Osteocyte (in vitro differentiated cells): ENCODE results near the gene SPA17. TPM values are rescaled to one million over a fixed set of nuclear protein-coding genes. Genes with fewer than 3 reads are reported as not detected.

Experiments
- DNase-seq: peaks from one replicate; pipeline ENCODE4 v3.0.0; 2021; ENCODE audit warnings: mixed read lengths; ENCODE audit not compliant: unreplicated experiment; ENCODE audit errors: extremely low spot score
- H3K27ac Mint-ChIP-seq: one replicate; pipeline ENCODE4 v1.8.0; 2021; ENCODE audit warnings: mild to moderate bottlenecking, mixed read lengths; ENCODE audit not compliant: unreplicated experiment
- H3K27me3 Mint-ChIP-seq: one replicate; pipeline ENCODE4 v1.8.0; 2021; ENCODE audit warnings: mixed read lengths; ENCODE audit not compliant: unreplicated experiment
- H3K36me3 Mint-ChIP-seq: one replicate; pipeline ENCODE4 v1.8.0; 2021; ENCODE audit warnings: mixed read lengths; ENCODE audit not compliant: unreplicated experiment
- H3K4me1 Mint-ChIP-seq: one replicate; pipeline ENCODE4 v1.8.0; 2021; ENCODE audit warnings: mixed read lengths; ENCODE audit not compliant: unreplicated experiment
- H3K4me3 Mint-ChIP-seq: one replicate; pipeline ENCODE4 v1.8.0; 2021; ENCODE audit warnings: mild to moderate bottlenecking, moderate library complexity, mixed read lengths; ENCODE audit not compliant: unreplicated experiment
- H3K9me3 Mint-ChIP-seq: one replicate; pipeline ENCODE4 v1.8.0; 2021; ENCODE audit warnings: mixed read lengths; ENCODE audit not compliant: unreplicated experiment
- total RNA-seq: library from RNA; stranded (reverse); gene quantifications from 2 replicates; pipeline ENCODE4 v1.2.1, GENCODE V29; 2021
- TF ChIP-seq, protein P1 (sequence below): fragments of 200-600 bp; sonication (generic); IDR thresholded peaks from 2 replicates; pipeline ENCODE4 v1.5.0; 2021; ENCODE audit warnings: antibody characterized with exemption, mild to moderate bottlenecking, moderate library complexity

SPA17 gene
- total RNA-seq, 1 donor from 2014 or later = 3.7 TPM

DNA sequence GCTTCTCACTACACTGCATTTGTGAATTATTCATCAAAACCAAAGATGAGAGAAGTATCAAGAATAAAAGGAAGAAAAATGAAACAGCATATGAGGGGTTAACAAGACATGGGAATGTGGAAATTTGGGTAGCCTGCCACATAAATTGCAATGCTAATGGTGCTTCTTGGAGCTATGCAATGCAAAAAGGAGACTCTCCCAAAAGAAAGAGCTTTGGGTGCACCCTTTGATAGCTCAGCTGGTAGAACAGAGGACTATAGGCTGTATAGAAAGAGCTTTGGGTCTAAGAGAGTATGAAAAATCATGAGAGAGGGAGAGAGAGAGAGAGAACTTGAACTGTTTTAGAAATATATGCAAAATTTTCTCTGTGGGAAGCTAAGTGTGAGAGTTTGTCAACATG is 26.3 kb downstream of the SPA17 start:
- no peak overlapping the region for H3K4me3 Mint-ChIP-seq
- no peak overlapping the region for H3K27ac Mint-ChIP-seq
- H3K27me3 Mint-ChIP-seq = peaks cover 33% of the 10 kb centered on the region

DNA sequence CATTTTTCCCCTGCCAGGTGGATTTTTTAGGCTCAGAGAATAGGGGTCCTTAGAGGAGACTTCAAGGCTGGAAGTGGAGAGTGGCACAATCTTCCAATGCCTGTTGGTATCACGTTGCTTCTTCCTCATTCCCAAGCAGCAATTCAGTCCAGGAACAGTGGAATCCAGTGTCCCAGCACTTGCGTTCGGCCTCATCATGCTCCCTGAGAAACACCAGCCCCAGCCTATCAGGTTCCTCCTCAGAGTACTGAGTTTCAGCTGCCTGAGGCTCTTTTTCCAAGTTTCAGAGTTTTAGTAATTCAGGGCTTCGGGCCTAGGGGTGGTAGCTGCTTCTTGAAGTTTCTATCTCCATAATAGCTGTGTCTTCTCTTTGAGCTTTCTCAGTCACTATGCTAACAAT is 34.1 kb downstream of the SPA17 start:
- H3K36me3 Mint-ChIP-seq = no peaks in the 10 kb centered on the region
- TF ChIP-seq, protein P1, sequence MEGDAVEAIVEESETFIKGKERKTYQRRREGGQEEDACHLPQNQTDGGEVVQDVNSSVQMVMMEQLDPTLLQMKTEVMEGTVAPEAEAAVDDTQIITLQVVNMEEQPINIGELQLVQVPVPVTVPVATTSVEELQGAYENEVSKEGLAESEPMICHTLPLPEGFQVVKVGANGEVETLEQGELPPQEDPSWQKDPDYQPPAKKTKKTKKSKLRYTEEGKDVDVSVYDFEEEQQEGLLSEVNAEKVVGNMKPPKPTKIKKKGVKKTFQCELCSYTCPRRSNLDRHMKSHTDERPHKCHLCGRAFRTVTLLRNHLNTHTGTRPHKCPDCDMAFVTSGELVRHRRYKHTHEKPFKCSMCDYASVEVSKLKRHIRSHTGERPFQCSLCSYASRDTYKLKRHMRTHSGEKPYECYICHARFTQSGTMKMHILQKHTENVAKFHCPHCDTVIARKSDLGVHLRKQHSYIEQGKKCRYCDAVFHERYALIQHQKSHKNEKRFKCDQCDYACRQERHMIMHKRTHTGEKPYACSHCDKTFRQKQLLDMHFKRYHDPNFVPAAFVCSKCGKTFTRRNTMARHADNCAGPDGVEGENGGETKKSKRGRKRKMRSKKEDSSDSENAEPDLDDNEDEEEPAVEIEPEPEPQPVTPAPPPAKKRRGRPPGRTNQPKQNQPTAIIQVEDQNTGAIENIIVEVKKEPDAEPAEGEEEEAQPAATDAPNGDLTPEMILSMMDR = no peak

More for the DNA sequence above, 26.3 kb downstream of the SPA17 start:
- DNase-seq = no peak
- TF ChIP-seq, protein P1 = no peak
- Mint-ChIP-seq H3K9me3 (peaks cover 5% of the 10 kb centered on the region), H3K36me3 (no peaks in the 10 kb centered on the region), H3K4me1 (no peaks in the 10 kb centered on the region)

DNA sequence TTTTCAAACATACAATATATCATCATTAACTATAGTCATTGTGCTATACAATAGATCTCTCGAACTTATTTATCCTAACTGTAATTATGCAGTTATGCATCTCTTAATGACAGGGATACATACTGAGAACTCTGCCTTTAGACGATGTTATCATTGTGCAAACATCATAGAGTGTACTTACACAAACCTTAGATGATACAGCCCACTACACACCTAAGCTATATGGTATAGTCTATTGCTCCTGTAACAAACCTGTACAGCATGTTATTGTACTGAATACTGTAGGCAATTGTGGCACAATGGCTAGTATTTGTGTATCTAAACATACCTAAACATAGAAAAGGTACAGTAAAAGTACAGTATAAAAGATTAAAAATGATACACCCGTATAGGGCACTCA is 38.7 kb downstream of the SPA17 start:
- no peak for DNase-seq
- Mint-ChIP-seq H3K36me3 (no peaks in the 10 kb centered on the region), H3K27ac (no peak overlapping the region), H3K4me1 (no peaks in the 10 kb centered on the region), H3K4me3 (no peak overlapping the region), H3K27me3 (peaks cover 49% of the 10 kb centered on the region), H3K9me3 (peaks cover 3% of the 10 kb centered on the region)
- TF ChIP-seq, protein P1 = no peak

More for the DNA sequence above, 34.1 kb downstream of the SPA17 start:
- H3K27ac Mint-ChIP-seq = no peak overlapping the region
- peaks cover 3% of the 10 kb centered on the region for H3K9me3 Mint-ChIP-seq
- peaks cover 36% of the 10 kb centered on the region for H3K27me3 Mint-ChIP-seq
- H3K4me3 Mint-ChIP-seq = no peak overlapping the region
- H3K4me1 Mint-ChIP-seq = no peaks in the 10 kb centered on the region
- DNase-seq = no peak

DNA sequence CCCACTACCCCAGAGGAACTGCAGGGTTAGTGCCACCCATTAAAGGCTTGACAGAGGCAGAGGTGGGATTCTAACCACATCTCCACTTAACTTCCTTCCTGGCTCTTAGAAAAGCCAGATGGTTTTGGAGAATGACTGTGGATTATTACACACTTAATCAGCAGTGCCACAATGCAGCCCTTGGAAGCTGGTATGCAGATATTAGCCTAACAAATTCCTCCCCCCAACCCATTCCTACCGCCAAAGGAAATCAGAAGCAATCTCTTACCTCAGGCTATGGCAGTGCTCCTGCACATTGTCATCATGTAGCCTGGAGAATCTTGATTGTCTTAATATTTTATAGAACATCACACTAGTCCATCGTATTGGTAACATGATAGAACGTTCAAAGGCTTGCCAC is 42.9 kb downstream of the SPA17 start:
- Mint-ChIP-seq H3K9me3 (no peaks in the 10 kb centered on the region), H3K27ac (no peak overlapping the region), H3K4me1 (peaks cover 10% of the 10 kb centered on the region), H3K27me3 (peaks cover 66% of the 10 kb centered on the region), H3K4me3 (no peak overlapping the region), H3K36me3 (no peaks in the 10 kb centered on the region)
- TF ChIP-seq, protein P1 = no peak
- no peak for DNase-seq

DNA sequence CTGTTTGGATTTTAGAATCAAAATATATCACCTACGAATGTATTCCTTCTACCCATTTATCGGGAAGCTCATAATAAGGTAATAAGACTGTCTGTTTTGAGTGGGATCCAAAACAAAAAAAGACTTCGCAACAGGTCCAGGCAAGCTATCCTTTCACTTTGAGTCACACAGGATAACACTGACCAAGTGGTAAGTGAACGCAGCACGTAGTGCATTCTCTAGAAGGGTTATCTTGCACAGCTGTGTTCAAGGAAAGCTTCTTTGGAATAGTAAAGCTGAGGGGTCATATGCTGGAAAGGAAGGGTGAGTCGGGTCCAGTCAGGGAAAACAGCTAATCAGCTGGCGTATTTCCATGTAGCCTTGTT is 43.7 kb downstream of the SPA17 start:
- DNase-seq = no peak
- TF ChIP-seq, protein P1 = no peak
- no peaks in the 10 kb centered on the region for H3K9me3 Mint-ChIP-seq
- no peaks in the 10 kb centered on the region for H3K36me3 Mint-ChIP-seq
- no peak overlapping the region for H3K27ac Mint-ChIP-seq
- H3K27me3 Mint-ChIP-seq = peaks cover 72% of the 10 kb centered on the region
- peaks cover 10% of the 10 kb centered on the region for H3K4me1 Mint-ChIP-seq
- peak overlapping the region; percentile 78 for H3K4me3 Mint-ChIP-seq
